Measurements from ENCODE around the gene PLEKHG4.

Gene PLEKHG4, protein sequence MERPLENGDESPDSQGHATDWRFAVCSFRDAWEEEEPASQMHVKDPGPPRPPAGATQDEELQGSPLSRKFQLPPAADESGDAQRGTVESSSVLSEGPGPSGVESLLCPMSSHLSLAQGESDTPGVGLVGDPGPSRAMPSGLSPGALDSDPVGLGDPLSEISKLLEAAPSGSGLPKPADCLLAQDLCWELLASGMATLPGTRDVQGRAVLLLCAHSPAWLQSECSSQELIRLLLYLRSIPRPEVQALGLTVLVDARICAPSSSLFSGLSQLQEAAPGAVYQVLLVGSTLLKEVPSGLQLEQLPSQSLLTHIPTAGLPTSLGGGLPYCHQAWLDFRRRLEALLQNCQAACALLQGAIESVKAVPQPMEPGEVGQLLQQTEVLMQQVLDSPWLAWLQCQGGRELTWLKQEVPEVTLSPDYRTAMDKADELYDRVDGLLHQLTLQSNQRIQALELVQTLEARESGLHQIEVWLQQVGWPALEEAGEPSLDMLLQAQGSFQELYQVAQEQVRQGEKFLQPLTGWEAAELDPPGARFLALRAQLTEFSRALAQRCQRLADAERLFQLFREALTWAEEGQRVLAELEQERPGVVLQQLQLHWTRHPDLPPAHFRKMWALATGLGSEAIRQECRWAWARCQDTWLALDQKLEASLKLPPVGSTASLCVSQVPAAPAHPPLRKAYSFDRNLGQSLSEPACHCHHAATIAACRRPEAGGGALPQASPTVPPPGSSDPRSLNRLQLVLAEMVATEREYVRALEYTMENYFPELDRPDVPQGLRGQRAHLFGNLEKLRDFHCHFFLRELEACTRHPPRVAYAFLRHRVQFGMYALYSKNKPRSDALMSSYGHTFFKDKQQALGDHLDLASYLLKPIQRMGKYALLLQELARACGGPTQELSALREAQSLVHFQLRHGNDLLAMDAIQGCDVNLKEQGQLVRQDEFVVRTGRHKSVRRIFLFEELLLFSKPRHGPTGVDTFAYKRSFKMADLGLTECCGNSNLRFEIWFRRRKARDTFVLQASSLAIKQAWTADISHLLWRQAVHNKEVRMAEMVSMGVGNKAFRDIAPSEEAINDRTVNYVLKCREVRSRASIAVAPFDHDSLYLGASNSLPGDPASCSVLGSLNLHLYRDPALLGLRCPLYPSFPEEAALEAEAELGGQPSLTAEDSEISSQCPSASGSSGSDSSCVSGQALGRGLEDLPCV

DNA sequence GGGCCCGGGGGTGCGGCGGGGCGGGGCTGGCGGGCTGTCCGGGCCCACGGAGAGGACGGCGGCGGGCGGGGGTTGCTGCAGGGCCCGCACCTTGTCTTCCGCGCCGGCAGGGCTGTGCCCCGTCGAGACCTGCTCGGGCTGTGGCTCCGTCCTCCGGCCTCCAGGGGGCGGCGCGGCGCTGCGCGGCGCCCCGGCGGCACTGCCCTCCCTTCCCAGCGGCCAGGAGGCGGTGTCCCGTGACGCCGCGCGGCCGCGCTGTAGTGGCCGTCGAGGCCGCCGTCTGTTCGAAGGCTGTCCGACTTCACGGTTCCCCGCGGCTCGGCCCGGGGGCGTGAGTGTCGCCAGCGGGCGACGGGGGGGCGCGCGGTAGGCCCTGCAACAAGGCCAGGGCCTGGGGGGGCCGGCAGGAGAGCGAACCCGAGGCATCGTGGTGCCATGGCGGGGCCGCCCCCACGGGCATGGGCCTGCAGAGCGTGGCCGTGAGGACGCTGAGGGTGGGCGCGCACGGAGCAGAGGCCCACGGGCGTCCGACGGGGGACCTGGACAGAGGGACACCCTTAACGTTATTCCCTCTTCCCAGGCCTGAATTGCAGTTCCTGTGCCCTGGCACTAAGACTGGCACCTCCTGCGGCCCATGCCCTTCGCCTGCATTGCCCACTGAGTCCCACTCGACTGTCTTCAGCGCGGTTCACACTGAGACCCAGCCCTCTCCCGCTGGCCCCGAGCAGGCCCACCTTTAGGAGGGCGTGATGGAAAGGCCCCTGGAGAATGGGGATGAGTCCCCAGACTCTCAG lies at the start of gene PLEKHG4:
Gene PLEKHG4, plus strand, starts transcription at position 237 of the 794 bp plus-strand sequence. Its CDS starts 513 bp downstream, at position 750.
- FAIRE-seq: no peak

DNA sequence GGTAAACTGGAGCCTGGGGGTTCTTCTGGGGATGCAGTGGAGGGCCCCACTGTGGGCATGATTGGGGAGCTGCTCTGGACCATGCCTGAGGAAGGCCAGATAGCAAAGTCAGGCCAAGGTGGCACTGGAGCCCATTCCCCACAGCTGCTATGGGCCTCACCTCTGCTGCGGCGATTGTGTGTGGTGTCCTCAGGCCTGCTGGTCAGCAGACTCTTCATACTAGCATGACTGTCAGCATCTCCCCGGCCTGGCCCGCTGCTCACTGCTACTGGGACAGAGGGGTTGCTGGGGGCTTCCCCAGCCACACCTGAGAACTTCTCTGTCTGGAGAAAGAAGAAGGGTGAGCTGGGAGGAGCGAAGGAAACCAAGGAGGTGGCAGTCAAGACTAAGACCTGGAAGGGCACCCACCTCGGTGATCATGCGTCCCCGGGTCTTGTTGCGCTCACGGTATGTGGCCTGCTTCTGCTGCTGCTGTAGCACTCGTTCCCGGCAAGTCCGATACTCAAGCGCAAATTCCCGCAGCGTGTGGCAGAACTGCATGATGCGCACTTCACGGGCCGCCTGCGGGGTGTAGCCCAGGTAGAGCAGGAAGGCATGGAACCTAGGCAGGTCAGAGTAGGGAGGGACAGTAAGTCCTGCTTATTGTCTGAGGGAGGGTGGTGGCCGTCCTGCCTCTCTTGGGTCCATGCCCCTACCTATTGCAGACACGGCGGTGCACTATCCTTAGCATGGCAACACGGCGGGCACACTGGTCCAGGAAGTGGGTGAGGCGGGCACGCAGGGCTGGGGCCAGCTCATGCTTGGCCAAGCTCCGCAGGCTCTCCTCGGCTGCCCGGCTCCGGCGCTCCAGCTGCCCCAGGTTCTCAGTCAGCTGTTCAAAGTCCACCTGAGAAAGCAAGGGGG lies 49.2 kb upstream of the PLEKHG4 start:
- FAIRE-seq: no peak

DNA sequence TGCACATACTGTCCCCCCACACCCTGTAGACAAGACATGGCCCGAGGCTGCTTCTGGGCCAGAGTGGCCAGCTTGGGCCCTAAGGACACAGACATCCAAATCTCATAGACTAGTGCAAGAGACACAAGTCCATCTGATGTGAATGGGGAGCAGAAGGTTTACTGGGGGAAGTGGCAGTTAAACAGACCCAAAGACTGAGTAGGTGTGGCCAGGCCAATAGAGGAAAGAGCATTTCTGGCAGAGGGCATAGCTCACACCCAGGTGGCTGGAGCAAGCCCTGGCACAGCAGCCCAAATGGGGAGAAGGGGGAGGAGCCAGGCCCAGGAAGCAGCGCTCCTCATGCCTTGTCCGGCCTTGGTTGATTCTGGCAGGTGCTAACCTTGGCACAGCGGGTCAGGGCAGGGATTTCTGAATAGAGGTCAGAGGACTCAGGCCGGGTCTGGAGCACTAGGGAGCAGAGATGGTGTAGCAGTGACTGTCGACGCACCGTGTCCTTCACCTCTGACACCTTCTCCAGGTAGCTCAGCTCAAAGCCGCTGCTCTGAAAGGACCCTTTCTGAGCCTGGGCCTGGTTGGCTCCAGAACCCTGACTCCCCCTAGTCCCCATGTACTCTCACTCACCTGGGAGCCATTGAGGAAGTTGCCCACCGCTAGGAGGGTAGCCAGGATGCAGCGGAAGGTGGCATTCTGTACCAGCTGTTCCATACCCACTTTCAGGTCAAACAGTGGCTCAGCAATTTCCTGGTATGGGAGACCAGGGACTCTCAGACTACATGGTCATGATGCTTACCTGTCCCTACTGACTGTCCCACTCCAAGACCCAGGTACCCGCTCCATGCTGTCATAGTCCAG lies 48.3 kb upstream of the PLEKHG4 start:
- no peak for FAIRE-seq

DNA sequence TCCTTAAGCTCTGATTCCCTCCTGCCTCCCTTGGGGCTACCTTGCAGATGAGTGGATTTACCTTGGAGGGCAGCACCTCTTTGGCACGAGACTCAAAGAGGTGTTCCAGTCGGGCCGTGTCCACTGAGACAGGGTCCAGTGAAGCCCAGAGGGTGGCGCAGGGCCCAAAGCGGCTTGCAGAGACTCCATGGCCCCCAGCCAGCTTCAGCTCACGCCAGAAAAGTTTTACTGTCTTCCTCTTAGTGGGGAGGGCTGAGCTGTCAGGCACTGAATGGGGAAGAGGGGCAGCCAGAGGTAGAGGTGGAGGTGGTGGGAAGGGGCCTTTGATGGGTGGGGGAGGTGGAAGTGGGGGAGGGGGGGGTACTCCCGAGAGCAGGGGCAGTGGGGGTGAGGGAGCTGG lies 45.7 kb upstream of the PLEKHG4 start:
- no peak for FAIRE-seq

DNA sequence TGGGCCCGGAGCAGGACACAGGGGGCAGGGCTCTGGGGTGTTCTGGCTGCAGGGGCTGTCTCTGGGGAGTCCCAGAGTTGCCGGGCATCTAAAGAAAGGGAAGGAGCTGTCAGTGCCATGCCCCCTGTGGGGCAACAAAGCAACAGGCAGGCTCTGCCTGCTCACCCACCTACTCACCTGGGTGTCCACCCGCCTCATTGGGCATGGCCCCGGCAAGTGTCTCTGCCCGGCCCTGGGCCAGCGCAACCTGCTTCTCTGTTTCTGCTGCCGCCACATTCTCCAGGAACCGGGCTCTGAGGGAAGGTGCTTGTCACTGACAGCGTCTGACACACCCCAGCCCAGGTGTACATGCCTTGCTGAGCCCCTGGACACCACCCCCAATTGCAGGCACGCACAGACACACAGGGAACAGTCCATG lies 45.1 kb upstream of the PLEKHG4 start:
- FAIRE-seq: no peak

DNA sequence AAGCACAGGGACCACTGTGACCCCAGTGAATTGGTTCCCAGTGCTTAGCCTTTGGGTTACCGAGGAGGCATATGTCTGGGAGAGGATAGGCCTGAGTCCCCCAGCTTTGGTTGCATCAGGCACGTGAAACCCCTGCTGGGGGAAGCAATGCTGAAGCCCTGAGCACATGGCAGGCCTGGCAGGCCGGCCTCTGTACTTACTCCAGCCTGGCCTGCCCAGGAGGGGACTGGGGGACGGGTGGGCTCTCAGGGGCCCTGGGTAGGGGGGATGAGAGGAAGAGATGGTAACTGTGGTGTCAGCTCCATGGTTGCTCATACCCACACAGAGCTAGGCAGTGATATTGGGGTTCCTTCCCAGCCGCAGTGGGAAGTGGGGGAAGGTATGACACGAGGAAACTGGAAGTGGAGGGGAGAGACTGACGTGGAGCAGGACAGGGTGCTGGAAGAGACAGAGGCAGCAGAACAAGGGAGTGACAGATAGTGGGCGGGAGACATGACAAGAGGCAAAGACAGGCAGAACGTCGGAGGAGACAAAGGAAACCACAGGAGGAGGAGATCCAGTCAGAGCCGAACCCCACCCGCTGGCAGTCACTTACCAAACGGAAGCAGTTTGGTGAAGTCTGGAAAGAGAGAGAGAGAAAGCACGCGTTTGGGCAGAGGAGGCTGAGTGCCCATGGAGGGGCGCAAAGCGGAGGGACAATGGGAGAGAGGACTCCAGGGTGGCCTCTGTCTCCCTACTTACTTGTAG lies 43.3 kb upstream of the PLEKHG4 start:
- FAIRE-seq: no peak

DNA sequence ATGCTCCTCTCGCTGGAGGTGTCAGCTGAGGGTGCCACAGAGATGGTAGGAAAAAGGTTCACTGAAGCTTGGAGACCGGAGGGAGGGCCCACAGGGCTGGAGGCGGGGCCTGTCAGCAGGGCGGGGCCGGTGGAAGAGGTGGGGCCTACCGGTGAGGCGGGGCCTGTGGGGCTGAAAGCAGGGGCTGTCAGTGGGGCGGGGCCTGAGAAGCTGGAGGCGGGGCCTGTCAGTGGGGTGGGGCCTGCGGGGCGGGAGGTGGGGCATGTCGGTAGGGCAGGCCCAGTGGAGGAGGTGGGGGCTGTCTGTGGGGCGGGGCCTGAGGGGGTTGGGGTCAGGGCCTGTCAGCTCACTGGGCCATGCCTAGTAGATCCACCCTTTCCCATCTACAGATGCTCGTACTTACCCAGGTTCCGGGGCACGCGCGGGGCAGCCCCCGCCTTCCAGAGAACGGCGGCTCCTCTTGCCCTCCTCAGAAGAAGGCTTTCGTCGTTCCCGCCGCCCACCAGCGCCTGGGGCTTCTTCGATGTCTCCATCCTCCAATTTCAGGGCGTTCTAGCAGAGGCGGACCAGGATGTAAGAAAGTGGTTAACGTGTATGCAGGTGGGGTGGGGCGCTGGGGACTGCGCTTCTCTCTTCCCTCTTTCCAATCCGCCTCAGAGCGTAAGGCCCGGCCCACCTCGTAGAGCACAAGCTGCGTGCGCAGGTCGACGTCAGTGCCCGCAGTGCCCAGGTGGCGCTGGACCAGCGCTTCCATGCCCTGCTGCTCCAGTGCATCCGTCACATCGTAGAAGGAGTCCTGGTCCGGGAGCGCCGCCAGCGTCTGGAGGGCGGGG lies 42.6 kb upstream of the PLEKHG4 start:
- FAIRE-seq: no peak

DNA sequence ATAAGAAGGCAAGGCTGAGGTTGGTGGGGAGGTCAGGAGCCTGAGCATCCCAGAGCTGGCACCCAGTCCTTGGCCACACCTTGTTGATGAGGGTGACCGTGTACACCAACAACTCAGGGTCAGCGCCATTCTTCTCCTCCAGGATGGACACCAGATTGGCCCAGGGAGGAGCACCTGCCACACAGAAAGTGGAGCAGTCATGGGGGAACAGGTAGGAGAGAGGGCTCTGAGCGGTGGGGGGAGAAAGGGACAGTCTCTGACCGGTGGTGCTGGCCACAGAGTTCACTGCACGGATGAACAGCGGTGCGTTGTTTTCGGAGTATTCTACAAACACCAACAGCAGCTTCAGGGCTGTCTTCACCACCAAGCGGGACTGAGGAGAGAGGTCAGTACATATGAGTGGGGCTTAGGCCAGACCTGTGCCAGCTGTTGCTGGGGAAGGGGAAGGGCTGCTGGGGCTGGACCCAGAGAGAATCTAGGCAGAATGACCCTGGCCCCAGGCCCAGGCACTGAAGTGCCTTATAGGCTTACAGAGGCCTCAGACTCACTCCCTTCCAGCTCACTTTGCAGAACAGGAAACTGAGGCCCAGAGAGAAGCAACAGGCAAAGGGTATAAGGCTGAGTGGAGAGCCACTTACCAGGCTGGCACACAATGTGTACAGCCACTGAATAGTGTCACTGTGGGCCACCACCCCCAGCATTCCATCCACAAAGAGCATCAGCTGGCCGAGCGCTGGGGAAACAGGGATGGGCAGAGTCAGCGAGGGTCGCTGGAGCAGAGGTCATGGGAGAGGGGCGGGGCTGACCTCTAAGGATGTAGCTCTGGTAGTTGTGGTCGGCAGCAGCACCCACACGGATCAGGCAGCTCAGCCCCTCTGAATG lies 41.7 kb upstream of the PLEKHG4 start:
- FAIRE-seq: no peak

DNA sequence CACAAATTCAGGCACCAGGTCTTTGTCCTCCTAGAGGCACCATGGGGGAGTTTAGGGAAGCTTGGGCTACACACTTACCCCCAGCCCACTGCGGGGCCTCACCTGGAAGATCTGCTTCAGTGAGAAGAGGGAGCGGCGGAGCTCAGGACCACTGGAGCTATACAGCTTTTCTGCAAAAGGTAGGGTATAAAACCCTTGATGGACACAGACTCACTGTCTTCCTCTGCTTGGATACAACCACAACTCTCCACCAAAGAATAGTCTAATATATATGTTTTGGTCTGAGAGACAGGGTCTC lies 41.1 kb upstream of the PLEKHG4 start:
- FAIRE-seq: no peak

DNA sequence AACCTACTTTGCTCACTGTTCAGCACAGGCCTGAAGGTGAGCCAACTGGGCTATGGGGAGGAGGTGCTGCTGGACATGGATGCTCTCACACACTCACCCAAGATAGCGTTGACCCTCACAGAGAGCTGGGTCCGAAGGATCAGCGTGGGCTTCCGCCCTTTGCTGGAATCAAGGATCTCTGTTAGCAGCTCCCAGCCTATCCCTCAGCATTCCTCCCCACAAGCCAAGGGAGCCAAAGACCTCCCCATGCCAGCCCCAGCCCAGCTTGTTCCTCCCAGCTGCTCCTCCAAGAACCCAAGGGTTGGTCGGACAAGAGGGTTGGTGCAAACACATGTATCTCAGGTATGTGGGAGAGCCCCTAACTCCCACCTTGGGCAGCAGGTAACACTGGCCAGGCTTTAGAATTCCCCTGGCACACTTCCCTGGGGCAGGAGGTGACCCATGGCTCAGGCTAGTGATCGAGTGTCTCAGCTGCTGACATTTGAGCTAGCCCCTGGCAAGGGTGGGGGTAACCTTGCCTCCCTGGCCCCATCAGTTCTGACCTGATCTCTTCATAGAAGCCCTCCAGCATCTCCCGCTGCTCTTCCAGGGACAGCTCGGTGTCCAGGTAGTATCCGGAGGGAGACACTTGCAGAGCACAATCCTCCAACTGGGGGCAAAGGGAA lies 40.4 kb upstream of the PLEKHG4 start:
- no peak for FAIRE-seq

DNA sequence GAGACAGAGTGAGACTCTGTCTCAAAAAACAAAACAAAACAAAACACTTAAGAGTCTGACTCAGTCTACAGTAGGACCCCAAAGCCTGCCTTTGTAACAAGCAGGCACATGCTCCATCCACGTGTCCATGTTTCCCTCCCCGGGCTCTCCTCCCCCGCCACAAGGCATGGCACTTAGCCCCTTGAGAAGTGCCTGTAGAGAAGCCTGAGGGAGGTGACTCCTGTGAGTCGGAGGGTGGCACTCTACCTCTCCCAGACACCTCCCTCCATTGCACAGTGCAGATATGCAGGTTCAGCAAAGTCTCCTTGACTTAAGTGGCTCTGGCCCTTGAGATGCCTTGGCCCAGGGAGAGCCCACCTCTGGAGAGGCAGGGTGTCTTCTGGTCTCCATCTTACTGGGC lies 38.8 kb upstream of the PLEKHG4 start:
- no peak for FAIRE-seq

DNA sequence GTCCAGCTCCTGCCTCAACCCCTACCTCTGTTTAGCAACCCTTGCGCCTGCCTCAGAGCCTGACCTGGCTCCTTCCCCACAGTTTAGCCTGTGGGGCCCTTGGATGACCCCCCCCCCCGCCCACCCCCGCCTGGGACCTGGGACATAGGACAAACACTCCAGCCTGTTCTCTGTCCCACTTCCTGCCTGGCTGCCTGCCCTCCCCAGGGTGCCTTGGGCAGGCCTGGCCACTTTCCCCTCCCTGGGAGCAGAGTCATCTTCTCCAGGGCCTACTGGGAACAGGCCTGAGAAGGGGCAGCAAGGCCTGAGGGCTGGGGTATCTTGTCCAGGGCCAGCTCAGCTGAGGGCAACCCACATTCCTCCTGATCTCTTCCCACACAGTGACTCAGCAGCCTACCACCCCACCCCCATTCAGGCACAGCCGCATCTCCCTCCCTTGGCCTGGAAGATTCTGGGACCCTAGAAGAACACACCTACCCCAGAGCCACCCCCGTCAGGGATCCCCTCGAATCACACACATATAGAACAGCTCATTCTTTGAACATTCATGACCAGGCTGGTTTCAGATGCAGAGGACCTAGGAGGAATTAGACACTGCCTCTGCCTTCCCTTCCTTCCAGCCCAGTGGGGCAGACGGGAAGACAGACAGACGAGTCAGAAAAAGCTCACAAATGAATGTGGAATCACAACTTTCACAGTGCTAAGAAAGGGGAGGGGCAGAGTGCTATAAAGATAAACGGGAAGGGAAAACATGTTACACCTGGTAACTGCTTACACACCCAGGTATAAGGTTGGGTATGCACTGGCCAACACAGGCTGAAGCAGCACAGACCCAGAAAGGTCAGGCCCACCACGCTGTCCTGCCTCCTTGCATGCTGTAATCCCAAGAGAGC lies 38.1 kb upstream of the PLEKHG4 start:
- FAIRE-seq: no peak

DNA sequence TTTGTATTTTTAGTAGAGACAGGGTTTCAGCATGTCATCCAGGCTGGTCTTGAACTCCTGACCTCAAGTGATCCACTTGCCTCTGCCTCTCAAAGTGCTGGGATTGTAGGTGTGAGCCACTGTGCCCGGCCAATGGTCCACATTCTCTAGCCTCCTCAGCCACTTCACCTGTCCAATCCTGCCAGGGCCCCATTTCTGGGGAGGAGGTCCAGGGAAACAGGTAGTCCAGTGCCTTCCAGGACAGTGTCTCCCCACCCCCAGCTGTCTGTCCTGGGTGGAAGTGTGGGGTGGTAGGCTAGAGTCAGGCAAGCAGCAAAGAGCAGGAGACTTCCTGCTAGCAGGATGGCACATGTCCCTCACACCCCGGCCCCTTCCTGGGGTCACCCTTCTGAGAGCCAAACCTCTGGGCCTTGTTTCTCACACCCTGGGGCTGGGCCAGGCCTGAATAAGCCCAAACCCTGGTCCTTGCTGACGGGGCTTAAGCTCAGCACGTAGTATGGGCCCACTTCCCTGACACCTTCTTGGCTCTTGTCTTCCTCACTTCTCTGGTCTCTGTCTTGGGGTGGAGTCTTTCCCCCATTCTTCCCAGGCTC lies 37.1 kb upstream of the PLEKHG4 start:
- no peak for FAIRE-seq

DNA sequence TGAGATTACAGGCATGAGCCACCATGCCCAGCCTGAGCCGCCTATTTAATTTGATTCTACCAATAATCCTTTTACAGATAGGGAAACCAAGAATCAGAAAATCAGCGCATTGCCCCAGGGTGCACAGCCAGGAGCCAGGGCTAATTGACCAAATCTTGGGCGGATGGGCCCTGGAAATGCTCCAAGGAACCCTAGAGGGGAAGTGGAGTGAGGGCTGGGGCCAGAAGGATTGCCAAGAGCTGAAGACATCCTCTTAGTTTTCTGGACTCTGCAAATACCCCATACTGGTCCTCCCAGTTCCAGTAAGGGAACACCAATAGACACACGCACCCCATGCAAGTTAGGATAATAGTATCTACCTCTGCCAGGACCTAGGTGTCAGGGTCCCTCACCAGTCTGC lies 35.9 kb upstream of the PLEKHG4 start:
- FAIRE-seq: no peak

DNA sequence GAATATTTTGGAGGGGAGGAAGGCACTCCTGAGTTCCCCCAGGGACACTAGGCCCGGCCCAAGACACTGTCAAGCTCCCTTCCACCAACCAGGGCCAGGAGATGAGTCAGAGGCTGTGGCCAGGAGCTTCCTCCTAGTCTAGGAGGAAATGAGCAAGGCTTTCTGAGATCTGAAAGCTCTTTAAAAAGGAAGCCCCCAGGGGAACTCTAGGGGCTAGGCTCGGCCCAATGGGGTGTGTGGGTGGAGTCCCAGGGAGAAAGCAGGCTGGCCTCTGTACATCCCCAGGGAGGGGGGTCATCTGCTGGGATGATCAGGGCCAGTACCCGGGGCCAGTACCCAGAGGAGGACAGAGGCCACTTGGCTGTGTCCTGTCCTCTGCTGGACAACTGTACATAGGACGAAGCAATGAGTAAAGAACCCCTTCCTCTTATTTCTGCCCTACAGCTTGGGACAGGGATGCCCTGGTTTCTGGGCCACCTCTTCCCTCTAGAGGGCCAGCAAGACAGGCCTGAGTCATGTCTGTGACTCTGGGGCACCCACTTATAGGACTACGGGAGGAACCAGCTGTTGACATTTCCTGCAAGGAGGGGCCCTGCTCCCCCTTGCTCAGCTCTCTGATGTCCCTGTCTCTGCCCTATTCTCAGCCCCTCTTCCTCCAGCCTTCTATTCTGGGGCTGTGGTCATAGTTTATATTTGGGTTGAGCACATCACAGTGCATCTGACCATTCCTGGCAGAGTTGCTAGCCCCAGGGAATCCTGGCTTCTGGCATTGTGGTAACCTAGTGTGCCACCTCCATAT lies 34.7 kb upstream of the PLEKHG4 start:
- FAIRE-seq: no peak

Measured in TTC549 (cell line).